Stomach (tissue), 4 donors: ENCODE data around the gene AGAP1.

Experiments
- CTCF ChIP-seq, 7 experiments: fragments of 450-650 bp in 4 of 7; fragments of 200-600 bp in 3 of 7; sonication (generic) in 3 of 7; IDR thresholded peaks; one replicate each; pipeline ENCODE4 v1.5.1; 2016 to 2019; ENCODE audit warnings: antibody characterized with exemption in 7 of 7, control low read depth in 2 of 7, mild to moderate bottlenecking in 1 of 7
- EP300 ChIP-seq: sonication (generic); formaldehyde crosslinking; IDR thresholded peaks from one replicate; pipeline ENCODE4 v1.6.1; 2017; ENCODE audit warnings: antibody characterized with exemption
- POLR2A ChIP-seq, 4 donors: fragments of 450-650 bp; IDR thresholded peaks; one replicate each; pipeline ENCODE4 v1.6.1; 2016; ENCODE audit warnings: antibody characterized with exemption in 4 of 4, control low read depth in 2 of 4, mild to moderate bottlenecking in 1 of 4, moderate library complexity in 1 of 4

- TF ChIP-seq EP300 (no peak), CTCF (IDR thresholded peaks at IDR 0.05) (no peak), POLR2A (IDR thresholded peaks at IDR 0.05) (no peak)
These were observed 148.1 kb downstream of the AGAP1 start for GRCh38 chr2:235641956-235642355.
